HK-2 (cell line): ENCODE measurements around the gene ARL15.

Source experiments
- DNase-seq: peaks from one replicate; pipeline ENCODE4 v3.0.0-alpha.2; 2018; ENCODE audit not compliant: unreplicated experiment

Gene ARL15

DNA sequence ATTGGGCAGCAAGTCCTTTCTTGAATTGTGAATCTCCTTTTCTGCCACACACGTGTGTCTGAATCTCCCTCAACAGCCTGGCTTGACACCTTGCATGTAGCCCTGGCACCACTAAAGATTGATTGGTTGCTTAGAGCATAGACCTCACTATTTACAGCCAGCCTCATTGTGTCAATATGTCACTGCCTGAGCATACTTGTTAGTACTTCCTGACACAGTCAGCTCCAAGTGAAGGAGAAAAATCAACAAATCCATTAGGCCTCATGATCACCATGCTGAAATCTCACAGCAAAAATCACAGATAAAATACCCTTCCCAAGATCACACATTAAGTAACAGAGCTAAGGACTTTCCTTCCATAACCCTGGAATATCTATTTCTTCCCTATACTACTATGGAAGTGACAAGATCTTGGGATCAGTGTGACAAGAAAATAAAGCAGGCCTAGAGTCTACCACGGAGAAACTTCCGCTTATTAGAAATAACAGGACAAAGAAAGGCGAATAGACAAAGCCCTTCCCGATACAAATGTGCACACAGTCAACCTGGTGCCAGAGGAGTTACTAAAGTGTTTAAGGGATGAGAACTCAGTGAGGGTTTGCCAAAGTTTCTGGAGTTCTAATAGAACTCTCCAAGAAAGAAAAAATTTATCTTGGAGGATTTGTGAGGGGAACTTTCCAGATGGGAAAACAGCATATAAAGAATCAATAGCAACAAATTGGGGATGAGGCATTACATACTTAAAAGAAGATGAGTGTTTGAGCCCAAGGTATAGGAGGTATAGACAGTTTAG is 5.6 kb upstream of the ARL15 start:
- DNase-seq, result no peak

GRCh38 chr5:54313311-54314270 is 3.2 kb upstream of the ARL15 start:
- no peak for DNase-seq

DNA sequence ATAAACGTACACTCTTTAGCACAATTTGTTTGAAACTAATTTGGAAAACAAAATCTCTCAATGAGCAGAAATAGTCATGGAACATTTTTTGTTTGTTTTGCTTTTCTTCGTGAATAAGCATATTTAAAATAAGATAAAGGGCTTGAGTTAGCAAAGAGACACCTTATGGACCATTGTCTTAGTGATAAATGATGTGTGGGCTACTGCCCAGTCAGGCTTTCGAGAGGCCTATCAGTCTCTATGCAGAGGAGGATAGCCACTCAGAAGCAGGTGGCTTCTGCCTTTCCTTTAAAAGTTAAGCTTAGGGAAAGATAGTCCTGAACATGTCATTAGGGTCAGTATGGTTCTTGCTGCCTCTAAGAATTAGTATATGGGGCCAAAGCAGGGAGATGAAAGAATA is 2.1 kb upstream of the ARL15 start:
- DNase-seq, result no peak

- DNase-seq, result no peak
Measured at GRCh38 chr5:54311176-54311677, 854 bp upstream of the ARL15 start.

DNA sequence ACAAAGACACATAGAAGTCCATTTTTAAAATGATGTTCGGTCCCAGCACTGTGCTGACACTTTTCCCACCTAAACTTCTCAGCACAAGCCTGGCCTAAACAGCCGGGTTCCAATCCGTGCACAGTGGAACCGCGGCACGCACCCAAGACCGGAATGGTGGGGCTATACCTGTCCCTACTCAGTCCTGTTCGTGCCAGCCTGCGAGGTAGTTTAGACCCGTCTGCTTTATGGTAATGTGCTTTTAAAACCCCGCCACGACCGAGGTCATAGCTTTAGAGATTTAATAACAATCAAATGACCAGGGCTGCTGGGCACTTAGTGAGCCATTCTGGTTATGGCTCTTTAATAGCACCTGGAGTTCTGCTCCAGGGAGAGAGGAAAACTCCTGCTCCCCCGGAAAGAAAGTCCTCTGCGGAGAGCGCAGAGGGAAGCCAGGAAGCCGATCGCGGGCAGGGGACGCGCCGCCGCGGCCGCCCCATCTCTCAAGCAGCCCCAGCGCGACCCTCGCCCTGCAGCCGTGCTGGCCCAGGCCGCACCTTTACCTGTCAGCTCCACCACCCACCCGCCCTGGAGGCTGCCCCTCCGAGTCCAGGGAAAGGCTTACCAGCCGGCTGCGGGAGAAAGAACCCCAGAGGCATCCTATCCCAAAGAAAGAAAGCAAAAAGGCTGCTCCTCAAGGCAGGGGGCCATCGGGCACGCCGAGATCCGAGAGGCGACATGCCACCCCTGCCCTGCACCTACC is 511 bp downstream of the ARL15 start:
- peak; percentile 29 for DNase-seq

GRCh38 chr5:54309276-54309675 is 1.1 kb downstream of the ARL15 start:
- DNase-seq, result no peak

- no peak for DNase-seq
Measured at GRCh38 chr5:54307583-54307982, 2.8 kb downstream of the ARL15 start.

- no peak for DNase-seq
Measured at GRCh38 chr5:54306893-54307292, 3.5 kb downstream of the ARL15 start.

- DNase-seq, result no peak
Measured at GRCh38 chr5:54305737-54306136, 4.6 kb downstream of the ARL15 start.

DNA sequence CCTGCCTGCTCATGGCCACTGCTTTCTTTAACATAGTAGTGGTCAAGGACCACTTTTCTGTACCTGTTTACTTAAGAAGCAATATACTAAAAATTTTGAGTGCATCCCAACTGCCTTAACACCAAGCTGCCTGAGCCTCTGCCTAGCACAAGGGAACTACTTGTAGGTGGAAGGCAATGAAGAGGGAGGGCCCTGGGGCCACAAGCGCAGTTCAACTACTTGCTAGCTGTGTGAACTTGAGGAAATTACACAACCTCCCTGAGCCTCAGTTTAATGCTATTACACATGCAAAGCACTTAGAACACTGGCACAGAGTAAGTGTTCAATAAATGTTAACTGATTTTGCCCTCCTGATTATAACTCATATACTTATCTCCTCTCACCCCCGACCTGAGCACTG is 6.3 kb downstream of the ARL15 start:
- no peak for DNase-seq

DNA sequence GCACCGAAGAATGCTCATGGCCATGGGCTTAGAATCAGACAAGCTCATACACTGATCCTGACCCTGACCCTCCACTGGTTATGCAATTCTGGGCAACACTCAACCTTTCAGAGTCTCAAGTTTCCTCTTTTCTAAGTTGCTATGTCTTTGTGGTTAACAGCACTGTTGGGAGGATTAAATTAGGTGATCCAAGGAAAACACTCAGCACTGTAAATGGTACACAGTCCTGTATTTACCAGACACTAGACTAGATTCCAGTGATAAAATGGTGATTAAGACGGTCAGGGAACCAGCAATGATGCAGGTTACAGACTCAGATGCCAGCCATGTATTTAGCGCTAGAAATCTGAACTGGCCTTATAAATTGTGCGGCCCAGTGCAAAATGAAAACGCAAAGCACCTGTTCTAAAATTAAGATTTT is 8.1 kb downstream of the ARL15 start:
- no peak for DNase-seq

- DNase-seq, result no peak
Measured at GRCh38 chr5:54301849-54302248, 8.5 kb downstream of the ARL15 start.

DNA sequence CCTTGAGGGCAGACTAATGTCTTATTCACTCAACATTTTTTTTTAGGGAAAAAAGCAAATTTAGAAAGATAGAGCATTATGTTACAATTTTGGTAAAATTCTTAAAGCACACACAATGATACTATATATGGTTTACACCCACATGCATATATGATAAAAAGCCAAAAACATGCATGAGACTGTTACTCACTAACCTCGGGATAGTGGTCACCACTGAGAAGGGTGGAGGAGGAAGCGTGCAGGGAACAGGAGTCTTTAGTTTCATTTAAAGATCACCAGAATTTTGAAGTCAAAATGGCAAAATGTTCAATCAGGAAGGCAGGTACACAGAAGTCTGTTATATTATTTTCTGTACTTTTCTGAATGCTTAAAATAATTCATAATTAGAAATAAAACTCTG is 9.2 kb downstream of the ARL15 start:
- DNase-seq, result no peak

- DNase-seq, result no peak
Measured at GRCh38 chr5:54298947-54299346, 11.4 kb downstream of the ARL15 start.

DNA sequence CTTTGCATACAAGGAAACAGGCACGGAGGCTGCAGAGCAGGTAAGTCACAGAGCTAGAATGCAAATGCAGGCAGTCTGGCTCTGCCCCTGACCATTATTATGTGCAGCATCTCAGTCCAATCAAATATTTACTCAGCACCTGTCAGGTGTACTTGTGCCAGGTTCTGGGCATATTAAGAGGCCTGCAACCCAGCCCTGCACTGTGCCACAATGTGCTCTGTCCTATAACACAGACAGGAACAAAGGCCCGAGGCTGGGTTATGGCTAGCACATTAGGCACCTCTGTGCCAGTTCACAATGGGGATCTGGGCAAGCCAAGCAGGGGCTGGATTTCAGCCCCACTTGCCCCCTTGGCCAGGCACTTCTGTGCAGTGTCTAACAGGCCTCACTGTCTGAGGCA is 14.0 kb downstream of the ARL15 start:
- DNase-seq, result no peak

GRCh38 chr5:54295651-54296276 is 14.6 kb downstream of the ARL15 start:
- no peak for DNase-seq

- DNase-seq, result no peak
Measured at GRCh38 chr5:54294097-54294667, 16.2 kb downstream of the ARL15 start.

DNA sequence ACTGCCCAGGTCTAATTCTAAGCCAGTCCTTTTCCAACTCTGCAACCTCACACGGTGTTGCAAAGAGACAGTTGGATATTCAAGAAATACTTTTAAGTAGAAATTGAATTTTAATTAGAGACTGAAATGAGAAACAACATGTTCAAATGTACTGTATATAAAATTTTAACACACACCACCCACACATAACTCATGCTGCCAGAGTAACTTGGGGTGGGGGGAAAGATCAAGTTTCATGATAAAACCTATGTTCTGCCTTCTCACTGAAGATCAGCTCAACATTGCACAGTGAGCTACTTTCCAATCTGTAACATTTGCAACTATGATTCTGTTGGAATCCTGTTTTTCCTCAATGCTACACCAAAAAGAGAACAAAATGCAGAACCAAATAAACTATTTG is 17.5 kb downstream of the ARL15 start:
- DNase-seq, result no peak

GRCh38 chr5:54291498-54291897 is 18.9 kb downstream of the ARL15 start:
- no peak for DNase-seq

- no peak for DNase-seq
Measured at GRCh38 chr5:54289769-54290168, 20.6 kb downstream of the ARL15 start.

GRCh38 chr5:54288568-54289217 is 21.7 kb downstream of the ARL15 start:
- DNase-seq, result no peak
